NOMO-1 treated with DMSO at 0.1 percent for 48 hours (cell line): ENCODE results near the gene UBE4A.

Experiments used
- DNase-seq: peaks from one replicate; lab custom pipeline; 2025; ENCODE audit not compliant: unreplicated experiment; lab: John Stamatoyannopoulos, UW

Gene UBE4A

GRCh38 chr11:118359295-118359958 lies at the start of gene UBE4A:
Gene UBE4A, plus strand, starts transcription at chr11:118359600. Its CDS starts 5,481 bp downstream, at chr11:118365081.
- peak; percentile 89 for DNase-seq

DNA sequence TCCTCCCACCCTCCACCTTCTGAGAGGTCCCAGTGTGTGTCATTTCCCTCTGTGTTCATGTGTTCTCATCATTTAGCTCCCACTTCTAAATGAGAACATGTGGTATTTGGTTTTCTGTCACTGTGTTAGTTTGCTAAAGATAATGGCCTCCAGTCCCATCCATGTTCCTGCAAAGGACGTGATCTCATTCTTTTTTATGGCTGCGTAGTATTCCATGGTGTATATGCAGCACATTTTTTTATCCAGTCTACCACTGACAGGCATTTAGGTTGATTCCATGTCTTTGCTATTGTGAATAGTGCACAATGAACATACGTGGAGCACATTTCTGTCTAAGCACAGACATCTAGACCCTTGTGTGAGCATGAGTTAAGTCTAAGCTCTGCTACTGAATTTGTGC lies 49.1 kb upstream of the UBE4A start:
- DNase-seq, result no peak

DNA sequence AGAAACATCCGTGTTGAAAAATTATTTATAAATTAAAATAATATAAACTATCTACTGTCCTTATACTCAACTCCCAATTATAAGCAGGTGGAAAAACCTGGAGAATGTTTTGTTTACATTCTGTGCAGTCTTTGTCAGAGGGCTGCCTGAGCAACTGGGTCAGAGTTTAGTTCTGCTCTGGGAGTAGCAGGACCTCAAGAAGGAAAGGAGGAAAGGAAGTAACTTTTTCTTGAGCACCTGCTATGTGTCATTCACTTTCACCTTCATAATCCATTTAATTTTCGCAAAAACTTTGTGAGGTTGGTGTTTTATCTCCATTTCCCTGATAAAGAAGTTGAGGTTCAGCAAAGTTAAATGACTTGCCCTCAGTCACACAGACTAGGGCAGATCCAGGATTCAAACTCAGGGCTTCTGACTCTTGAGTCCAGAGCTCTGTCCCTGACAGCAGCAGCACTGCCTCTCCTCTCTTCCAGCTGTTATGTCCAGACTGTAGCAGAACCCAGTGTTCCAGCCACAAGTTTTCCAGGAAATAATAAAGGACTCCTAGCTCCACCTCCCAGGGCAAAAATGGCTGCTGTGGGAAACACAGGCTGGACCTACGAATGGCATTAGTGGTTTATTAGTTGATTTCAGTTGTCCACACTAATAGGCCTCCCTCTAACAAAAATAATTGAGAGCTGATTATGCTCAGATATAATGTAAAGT lies 48.5 kb upstream of the UBE4A start:
- no peak for DNase-seq

DNA sequence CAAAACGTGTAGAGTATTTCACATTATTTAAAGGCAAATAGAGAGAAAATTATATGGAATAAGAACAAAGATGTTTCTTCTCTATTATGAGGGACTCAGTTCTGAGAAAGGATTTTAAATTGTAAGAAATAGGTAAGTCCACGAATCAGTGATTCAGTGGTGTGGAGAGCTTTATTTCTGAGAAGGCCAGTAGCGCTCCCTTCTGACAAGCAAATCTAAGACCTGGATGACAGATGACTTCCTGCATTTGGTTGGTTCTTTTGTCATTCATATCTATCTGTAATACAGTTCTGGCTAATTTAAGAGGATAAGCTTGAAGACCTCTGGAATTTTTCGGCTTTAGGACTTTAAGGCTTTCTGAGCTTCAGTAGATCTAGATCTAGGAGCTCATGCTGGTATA lies 47.9 kb upstream of the UBE4A start:
- no peak for DNase-seq

DNA sequence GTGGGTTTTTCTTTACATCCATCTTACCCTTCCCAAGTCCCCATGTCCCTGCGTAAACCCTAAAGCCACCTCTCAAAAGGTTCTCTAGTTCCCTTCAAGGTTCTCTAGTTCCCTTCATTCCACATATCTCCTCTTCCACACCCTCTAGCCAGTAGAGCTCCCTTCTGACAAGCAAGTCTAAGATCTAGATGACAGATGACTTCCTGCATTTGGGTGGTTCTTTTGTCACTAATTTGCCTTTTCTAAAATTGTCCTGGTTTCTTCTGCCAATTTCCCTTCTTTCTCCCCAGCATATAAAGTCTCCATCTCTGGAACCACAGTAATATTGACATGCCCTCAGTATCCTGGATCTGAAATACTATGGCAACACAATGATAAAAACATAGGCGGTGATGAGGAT lies 47.1 kb upstream of the UBE4A start:
- DNase-seq, result no peak

DNA sequence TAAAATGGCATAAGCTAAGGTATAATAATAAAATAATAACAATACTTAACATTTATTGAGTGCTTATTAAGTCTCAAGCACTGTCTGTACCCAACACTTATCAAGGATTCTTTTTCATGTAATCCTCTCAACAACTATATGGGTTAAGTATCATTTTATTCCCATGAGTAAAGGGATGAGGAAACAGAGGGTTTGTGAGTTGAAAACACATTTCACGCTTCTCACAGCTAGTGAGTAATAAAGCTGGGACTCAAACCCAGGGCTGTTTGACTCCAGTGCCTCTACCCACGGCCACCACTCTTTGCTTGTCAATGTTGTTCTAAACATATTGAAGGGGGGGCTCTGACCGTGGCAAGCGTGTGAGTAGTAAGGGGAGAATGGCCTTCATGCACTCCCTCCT lies 46.2 kb upstream of the UBE4A start:
- DNase-seq, result no peak

GRCh38 chr11:118314988-118315411 lies 44.4 kb upstream of the UBE4A start:
- no peak for DNase-seq

DNA sequence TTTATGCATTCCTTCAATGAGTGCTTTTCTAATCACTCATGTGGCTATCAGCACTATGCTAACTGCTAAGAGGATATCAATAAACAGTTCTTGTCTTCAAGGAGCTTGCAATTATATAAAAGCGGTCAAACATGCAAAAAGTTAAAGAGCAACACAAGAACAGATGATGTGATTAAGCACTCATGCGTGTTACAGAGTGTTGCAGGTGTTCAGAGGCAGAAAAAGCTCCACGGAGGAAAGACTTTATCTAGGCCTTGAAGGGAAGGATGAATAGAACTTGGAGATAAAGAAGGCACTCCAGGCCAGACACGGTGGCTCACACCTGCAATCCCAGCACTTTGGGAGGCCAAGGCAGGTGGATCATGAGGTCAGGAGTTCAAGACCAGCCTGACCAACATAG lies 41.3 kb upstream of the UBE4A start:
- DNase-seq, result no peak

- peak; percentile 53 for DNase-seq
Measured at GRCh38 chr11:118318581-118319336, 40.6 kb upstream of the UBE4A start.

DNA sequence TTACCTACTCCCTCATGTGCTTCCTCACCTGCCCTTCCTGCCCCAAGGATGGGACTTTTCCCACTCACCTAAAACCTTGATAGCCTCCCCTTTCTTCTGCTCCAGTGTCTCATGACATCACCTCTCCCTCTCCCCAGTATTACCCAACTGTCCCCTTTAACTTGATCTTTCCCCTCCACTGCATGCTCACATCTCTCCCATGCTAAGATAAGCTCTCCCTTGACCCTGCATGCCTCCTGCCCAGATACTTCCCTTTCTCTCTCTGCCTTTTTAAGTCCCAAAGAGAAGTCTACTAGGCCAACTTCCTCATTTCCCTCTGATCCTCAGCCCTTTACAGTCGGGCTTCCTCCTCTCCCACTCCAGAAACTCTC lies 40.1 kb upstream of the UBE4A start:
- peak; percentile 79 for DNase-seq

GRCh38 chr11:118320515-118320914 lies 38.9 kb upstream of the UBE4A start:
- no peak for DNase-seq

DNA sequence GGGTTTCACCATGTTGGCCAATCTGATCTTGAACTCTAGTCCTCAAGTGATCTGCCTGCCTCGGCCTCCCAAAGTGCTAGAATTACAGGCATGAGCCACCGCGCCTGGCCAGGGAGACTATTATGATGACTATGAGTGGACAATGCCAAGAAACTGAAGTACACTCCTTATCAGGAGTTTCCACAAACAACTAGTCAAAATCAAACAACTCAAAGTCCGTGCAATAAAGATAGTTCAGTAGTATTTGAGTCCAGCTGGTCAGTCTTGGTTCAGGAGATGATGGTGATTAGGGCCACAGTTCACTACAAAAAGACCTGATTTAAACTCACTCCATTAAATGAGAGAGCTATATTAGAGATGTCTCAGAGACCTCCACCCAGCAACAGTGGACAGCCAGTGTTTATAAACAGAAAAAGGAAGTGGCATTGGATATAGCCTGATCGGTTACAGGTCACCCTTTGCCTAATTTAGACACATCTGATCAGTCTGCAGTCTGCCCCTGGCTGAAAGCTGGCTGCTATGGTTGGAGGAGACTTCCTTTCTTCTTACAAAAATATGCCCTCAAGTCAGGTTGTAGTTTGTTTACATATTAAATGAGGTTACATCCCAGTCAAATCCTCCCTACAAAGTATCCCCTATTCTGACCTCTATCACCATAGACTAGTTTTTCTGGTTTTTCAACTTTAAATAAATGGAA lies 37.9 kb upstream of the UBE4A start:
- DNase-seq, result peak; percentile 75

- no peak for DNase-seq
Measured at GRCh38 chr11:118322721-118323120, 36.7 kb upstream of the UBE4A start.

- DNase-seq, result no peak
Measured at GRCh38 chr11:118325283-118325682, 34.1 kb upstream of the UBE4A start.

DNA sequence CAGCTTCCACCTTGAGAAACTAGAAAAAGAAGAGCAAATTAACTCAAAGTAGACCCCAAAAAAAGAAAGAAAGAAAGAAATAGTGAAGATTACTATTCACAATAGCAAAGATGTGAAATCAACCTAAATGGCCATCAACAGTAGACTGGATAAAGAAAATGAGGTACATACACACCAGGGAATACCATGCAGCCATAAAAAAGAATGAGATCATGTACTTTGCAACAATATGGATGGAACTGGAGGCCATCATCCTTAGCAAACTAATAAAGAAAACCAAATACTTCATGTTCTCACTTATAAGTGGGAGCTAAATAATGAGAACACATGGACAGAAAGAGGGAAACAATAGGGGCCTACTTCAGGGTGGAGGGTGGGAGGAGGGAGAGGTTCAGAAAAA lies 30.7 kb upstream of the UBE4A start:
- DNase-seq, result no peak

DNA sequence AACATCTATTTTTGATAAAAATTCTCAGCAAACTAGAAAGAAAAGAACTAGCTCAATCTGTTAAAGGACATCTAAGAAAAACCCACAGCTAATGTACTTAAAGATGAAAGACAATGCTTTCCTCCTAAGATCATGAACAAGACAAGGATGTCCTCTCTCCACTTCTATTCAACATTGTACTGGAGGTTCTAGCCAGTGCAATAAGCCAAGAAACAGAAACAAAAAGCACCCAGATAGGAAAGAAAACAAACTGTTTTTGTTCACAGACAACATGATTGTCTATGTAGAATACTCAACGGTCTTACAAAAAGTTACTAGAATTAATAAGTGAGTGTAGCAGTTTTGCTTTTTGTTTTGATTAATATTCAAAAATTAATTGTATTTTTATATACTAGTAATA lies 24.7 kb upstream of the UBE4A start:
- no peak for DNase-seq

GRCh38 chr11:118338637-118339061 lies 20.8 kb upstream of the UBE4A start:
- DNase-seq, result no peak

DNA sequence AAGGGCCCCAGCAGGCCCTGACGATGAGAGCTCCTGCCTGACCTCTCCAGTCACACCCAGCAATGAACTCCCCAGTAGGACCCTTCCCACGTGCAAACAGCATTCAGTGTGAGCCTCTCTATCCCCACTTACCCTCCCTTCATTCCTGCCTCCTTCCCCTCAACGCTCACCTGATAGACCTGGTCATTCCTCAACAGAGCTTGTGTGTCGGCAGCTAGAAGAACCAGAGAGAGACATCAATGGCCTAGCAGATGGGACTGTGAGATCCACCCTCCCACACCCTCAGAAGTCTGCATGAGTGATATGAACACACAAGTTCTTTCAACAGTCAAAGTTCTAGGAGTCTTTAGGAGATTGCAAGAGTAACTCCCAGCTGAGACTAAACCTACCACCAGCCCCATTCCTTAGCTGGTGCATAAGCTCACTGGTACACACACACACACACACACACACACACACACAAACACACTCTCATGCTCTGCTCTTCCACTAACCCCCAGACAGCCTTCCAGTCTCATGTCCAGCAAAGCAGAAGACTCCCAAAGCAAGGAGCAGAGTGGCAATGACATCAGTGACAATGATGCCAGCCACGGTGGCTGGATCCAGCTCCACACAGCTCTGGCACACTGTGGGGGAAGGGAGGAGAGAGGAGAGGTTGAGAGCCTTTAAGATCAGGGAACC lies 20.0 kb upstream of the UBE4A start:
- no peak for DNase-seq

GRCh38 chr11:118340449-118340848 lies 19.0 kb upstream of the UBE4A start:
- no peak for DNase-seq

GRCh38 chr11:118341261-118341660 lies 18.1 kb upstream of the UBE4A start:
- DNase-seq, result no peak
